ENCODE results near the gene PLA2G4F.

The PLA2G4F gene

DNA sequence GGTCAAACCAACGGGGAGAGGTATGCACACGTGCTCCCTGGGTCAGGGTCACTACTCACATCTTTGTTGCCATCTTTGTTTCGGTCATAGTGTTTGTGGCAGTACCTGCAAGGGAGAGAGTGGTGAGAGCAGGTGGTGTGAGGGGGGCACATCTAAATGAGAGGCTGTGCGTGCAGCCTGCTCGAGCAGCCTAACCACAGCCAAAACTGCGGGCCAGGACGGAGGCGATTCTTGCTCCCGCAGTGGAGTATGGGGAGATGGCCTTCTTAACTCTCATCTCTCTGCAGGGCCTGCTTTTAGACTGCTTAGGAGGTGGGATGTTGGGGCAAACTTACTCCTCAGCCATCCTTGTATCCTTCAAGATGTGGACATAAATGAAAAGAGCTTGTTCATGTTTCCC is 6.9 kb upstream of the PLA2G4F start:
- DNase-seq = no peak

DNA sequence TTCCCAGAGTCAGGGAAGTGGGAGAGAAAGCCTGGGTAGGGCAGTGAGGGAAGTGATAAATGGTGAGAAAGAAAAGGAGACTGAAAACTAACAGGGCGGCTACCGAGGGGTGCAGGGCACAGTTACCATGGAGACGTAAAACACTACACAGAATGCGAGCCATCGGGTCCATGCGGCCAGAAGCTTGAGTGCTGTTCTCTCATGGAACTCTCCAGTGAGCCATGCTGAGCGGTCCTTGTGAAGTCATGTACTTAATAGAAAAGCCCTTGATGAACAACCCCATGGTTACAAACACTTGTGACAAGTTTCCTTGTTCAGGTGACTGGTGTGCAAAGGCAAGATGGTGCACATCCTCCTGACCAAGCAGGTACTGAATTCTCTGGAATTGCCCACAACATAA is 3.7 kb upstream of the PLA2G4F start:
- DNase-seq = no peak

DNA sequence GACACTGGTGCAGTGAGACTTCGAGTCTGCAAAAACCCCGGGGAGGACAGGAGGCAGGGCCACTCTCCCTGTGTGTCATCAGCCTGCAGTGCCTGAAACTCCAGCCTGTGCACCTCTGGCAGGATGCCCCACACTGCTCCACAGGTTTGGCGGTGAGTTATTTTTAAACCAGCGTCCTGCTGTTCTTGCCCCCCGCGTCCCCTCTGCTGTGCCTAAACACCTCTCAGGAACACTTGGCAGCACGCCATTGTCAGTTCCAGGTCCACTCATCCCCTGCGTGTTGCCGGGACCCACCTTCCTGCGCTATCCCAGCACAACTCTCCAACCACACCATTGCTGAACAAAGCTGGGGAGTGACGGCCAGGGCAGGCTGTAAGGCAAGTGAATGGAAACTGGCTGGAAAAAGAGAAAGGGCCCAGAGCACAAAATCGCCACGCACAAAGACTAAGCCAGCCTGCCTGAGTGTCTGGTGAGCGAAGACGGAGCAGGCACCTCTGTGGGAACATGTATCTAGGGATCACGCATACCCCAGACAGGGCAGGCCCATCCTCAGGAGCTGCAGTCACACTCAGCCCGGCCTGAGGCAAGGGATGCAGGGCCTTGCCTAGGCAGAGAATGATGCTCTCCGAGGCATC is 3.1 kb upstream of the PLA2G4F start:
- DNase-seq = no peak

DNA sequence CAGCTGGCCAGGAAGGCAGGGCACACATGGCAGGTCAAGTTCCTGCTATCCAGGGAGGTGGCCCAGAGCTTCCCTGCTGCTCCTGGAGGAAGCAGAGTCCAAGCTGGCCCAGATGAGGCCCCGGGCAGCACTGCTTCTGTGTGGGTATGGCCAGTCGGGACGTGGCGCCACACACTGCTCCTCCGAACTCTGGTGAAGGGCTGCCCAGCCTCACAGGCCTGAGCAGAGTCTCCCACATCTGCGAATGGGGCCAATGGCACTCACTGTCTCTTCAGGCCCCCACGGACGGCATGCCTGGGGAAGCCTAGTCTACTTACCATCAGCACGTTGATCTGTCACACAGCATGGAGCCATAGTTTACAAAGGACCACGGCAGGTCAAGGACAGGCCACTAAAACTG is 2.5 kb upstream of the PLA2G4F start:
- no peak for DNase-seq

DNA sequence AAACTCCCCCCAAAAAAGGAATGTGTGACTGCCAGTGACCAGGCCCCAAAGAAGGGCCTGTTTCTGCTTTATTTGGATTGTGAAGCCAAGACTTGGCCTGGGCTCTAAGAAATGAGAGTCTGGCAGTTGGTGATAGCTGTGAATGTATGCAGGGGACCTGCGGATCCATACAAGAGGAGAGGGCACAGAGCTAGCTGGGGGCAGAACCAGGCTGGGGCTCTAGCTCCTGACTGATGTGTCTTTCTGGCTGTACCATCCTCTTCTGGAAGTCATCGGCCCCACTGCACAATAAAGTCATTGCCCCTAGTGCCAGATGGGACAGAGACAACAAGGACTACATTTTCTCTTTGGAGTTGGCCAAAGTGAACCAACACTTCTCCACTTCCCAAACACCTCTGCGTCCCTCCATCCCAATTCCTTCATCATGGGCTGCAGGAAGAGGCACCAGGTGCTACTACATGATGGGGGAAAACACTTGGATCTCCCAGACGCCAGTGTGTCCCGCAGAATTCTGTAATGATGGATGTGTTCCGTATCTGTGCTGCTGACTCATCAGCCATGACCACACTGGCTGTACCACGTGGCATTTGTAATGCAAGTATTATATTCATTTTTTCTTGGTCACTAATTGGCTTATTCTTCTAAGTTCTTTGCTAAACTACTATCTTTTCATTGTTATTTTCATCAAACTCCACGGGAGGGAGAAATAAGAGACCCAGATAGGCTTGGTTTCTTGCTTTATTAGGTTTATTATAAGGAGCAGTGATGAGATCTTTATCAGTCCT is 1.7 kb upstream of the PLA2G4F start:
- DNase-seq = no peak

DNA sequence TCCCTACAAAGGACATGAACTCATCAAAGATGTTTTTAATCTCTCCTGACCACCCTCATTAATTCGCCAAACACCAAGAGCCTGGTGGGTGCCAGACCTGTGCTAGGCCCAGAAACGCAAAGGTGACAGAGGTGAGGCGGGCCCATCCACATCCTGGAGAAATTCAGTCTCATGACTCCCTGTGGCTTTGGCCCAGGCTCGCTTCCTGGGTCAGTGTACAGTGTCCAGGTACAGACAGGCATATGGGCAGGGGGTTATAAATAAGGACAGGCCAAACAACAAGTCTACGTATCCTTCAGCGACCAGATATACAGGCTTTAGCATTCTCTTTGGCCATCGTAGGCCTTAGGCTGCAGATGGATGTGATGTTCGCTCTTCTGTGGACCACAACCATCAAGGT is 945 bp upstream of the PLA2G4F start:
- no peak for DNase-seq

DNA sequence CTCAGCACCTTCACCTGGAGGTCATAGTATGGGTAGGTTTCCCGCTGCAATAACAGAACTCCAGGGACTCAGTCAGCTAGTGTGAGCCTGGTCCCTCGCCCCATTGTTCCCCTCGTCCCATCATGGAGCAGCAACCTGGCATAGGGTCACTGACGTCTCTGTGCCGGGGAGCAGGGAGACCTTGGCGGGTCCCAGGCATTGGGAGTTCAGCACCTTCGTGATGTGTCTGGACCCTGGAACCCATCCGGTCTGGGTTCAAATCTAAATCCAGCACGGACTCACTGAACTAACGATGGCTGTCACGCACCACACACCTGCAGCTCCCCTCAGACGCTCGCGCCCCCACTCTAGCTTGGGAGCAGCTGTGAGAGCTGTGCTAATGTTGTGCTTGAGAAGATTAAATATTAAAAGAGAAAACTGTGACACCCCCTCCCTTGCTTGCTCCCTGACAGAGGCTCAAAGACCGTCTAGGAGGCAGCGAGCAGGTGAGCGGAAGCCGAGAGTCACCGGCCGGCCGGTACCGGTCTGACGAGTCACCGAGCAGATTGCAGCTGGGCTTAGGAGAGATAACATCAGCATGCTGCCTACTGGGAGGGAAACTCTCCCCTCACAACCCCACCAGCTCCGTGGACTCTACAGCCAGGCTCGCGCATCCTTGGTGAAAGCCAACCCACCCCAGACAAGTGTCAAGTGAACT is 742 bp downstream of the PLA2G4F start:
- DNase-seq = no peak

DNA sequence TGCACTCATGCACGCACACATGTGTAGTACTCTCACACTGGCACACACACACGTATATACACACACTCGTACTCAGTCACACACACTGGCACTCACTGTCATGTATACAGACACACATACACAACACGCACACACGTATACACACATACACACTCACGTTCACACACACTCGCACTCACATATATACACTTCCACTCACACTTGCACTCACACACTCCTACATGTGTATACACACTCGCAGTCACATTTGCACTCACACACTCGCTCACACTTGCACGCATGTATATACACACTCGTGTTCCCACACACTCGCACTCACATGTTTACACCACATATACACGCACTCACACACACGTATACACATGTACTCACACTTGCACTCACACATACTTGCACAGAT is 1.5 kb downstream of the PLA2G4F start:
- DNase-seq = no peak

DNA sequence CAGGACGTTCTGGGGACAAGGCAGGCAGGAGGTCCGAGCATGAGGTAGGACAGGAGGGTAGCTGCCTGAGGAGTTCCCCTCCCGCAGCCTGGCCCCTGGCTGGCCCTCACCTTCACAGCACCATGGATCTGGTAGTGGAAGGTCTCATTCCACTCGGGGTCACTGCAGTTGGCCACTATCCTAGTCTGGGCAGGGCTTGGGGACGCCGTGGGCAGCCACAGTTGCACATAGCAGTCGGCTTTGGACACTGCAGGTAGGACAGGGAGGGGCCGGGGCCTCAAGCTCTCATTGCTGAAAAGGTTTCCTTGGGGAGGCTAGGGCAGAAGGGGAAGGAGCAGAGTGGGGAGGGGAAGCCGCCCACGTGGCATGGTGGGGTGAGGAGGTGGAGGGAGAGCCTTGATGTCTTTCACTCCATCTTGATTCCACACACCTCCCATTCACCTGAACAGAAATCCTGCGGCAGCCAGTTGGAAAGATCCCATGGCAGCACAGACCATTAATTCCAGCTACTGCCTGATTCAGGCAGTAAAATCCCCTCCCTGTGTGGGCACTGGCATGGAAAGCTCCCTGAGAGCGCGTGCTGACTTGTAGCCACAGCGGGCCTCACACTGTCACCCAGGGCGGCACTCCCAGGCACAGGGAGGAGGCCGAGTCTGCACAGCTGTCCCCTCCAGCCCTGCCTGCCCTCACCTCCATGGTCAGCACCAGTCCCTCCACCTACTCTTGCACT is 2.1 kb downstream of the PLA2G4F start:
- DNase-seq = no peak

DNA sequence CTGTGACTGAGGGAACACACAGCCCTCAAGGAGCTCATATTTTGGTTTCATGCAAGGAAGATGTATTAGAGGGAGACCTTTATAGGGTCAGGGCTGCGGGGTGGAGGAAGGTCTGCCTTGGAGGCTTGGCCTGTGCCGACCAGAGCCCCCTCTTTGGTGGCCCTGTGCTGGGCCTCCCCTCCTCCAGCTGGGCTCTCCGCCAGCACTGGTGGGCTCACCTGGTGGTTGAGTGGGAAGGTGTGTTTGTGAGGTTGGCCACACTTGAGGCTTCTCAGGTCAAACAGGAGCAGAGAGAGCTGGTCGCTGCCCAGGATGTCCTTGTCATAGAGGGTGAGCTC is 2.6 kb downstream of the PLA2G4F start:
- no peak for DNase-seq

DNA sequence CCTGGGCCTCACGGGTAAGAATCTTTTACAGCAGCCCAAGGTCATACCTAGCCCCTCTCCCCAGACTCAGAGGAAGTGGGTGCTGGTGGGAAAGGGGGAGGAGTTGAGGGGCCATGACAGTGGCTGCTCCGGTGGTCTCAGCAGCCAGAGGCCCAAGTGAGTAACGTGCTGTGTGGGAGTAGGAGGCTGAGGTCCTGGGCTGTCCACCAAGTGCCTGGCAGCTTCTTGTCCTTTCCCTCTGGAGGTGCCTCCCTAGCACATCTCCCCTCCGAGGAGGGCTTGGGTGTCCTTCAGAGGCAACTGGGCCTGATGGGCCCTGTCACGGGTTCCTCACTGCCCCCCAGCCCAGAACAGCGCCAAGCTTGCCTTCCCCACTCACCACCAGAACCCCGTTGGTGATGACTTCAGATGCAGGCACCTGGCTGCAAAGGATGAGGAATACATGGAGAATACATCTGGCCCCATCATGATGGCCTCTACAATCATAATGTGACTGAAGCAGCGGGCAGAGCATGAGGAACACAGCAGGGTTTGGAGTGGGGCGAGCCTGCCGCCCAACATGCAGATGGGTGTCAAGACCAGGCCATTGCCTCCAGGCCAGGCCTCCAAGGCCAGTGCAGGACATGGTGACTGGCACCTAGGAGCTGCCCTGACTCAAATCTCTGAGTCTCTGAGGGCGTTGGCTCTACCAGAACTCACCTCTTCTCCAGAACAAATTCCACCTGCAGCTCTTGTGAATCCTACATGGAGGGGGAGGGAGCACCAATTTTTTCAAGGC is 3.3 kb downstream of the PLA2G4F start:
- DNase-seq = no peak

DNA sequence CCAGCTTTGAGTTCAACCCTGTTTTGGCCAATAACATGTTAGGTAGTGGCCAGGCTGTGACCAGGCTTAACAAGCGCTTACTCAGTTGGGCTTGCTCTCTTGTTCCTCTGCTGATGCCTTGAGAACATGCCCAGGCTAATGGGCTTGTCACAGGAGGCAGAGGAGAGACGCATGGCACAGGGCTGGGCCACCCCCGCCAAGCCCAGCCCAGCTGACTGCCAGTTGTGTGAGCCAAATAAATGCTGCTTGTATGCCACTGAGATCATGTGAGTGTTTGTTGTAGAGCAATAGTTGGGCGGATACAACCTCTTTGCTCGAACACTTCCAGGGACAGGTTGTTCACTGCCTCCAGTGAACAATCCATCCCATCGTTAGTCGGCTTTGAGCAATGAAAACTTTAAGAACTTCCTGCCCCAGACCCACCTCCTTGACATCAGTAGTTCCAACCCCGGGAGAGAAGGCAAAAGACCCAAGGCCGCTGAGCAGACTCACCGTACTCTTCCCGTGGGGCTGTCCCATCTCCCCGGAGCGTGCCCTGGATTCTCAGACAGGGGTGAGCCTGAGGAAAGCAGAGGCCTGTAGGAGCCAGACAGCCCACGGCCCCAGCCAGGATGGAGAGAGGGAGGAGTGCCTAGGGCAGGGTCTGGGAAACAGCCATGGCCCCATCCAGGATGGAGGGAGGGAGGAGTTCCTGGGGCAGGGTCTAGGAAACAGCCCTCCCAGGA is 4.1 kb downstream of the PLA2G4F start:
- DNase-seq = no peak

DNA sequence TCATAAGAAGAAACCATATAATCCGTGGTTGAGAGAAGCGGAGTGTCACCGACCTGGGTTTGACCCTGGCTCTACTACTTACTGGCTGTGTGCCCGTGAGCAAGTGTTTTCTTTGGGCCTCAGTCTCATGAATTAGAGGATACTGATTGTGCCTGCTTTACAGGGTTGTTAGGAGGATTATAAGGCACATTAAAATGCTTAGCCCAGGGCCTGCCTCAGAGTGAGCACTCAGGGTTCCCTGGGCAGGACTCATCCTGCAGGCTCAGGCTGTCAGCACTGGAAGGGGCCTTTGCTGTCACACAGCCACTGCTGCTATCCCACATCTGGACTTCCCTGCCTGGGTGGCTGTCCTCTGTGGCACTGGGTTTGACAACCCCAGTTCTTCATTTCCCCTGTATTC is 4.7 kb downstream of the PLA2G4F start:
- DNase-seq = no peak

DNA sequence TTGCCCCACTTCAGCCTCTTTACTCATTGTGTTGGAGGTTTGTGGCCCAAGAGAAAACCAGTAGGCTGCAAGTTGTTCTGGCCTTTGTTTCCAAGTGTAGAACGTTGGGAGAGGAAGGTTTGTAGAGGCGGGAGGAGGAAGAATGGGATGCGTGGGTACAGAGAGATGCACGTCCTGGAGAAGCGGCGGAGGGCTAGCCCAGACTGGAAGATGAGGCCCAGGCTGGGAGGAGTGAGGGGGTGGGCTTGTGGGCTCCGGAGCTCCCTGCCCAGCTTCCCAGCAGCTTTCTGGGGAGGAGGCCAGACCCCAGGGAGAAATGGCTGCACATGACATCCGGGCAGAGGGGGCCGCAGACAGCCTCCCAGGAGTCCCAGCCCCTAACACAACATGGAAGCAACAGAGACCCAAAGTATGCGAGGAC is 5.3 kb downstream of the PLA2G4F start:
- DNase-seq = no peak

DNA sequence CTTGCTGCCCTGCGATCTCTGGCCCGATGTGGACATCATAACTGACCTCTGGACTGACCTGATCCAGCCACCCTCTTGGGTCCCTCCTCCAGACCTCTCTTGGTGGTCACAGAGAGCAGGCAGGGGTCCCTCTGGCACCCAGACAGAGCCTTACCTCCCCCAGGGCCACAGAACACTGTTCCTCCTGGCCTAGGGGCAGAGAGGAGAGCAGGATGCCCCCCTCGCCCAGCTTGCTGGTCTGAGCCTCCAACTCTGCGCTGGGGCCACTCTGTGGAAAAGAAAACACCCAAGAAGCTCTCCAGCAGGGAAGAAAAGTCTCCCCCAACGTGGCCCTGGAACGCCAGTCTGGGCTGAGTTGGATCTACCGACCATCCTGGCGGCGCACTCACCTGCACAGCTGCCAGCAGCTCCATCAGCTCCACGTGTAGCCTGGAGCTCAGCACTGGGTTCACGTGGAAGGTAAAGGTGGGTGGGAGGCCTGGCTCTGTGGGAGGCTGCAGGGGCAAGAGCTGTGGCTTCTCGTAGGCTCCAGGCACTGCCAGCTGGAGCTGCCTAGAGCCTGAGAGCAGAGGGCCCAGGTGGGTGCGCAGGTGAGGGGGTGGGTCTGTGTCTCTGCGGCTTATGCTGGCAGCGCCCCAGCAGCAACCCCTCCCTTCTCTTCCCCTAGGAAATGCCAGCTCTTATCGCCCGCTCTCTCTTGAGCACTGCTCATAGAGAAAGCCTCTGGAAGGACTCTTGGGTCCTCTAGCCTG is 6.0 kb downstream of the PLA2G4F start:
- no peak for DNase-seq

DNA sequence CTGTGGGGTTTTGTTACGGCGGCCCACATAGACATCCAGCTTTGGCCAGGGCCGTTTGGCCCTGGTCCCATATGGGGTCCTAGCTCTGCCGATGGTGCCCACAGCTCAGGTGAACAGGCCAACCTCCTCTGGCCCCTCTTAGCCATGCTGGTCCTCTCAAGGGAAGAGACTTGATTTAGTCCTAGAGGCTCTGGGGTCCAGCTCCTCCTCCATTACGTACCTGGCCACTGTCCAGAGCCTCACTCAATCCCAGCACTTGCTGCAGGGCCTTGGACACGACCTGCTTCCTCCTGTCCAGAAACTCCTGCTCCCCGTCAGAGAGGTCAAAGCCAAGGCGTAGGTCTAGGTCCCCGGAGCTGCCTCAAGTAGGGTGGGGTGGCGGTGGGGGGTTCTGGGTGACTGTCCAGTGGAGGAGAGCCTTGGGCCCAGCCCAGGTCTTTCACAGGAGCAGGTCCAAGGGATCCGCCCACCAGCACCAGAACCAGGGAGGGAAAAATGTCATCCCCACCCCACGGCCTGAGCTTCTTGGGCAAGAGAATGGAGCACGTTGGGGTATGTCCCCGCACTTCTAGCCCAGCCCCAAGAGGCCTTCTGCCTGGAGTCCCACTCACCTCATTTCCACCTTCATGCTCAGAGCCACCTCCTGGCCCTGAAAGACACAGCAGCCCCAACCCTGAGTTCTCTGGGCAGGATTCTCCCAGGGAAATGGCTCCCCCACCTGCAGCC is 6.8 kb downstream of the PLA2G4F start:
- DNase-seq = no peak

DNA sequence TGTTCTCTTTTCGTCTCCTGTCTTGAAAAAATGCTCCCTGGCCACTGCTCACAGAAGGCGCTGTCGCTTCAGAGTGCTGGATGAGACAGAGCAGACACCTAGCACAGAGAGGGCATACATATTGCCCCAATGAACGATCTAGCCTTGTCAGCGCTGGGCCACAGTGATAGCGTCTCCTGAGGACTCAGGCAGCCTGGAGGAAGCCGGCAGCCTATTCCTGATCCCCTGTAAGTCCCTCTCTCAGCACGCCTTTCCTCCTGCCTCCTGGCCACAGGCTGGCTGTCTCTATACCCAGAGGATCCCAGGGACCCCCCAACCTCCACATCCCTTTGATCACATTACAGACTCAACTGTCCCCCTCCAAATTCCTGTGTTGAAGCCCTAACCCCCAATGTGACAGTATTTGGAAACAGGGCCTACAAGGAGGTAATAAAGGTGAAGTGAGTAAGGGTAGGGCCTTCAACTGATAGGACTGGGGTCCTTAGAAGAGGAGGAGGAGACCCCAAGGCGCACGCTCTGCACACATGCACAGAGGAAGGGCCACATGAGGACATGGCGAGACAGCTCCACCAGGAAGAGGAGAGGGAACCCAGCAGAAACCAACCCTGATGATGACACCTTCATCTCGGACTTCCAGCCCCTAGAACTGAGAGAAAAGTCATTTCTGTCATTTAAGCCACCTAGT is 7.5 kb downstream of the PLA2G4F start:
- no peak for DNase-seq

DNA sequence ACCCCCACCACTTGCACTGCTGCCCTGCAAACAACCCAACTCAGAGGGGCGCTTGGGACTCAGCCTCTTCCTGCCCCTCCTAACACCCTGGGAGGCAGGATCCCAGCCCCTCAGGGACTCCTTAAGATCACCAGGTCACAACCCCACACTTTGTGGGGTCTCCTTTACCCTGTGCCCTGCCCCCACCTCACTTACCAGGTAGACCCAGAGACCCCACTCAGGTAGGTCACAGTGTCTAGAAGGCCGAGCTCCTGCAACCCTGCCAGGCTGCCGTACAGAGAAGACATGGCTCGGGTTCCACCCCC is 9.1 kb downstream of the PLA2G4F start:
- no peak for DNase-seq

DNA sequence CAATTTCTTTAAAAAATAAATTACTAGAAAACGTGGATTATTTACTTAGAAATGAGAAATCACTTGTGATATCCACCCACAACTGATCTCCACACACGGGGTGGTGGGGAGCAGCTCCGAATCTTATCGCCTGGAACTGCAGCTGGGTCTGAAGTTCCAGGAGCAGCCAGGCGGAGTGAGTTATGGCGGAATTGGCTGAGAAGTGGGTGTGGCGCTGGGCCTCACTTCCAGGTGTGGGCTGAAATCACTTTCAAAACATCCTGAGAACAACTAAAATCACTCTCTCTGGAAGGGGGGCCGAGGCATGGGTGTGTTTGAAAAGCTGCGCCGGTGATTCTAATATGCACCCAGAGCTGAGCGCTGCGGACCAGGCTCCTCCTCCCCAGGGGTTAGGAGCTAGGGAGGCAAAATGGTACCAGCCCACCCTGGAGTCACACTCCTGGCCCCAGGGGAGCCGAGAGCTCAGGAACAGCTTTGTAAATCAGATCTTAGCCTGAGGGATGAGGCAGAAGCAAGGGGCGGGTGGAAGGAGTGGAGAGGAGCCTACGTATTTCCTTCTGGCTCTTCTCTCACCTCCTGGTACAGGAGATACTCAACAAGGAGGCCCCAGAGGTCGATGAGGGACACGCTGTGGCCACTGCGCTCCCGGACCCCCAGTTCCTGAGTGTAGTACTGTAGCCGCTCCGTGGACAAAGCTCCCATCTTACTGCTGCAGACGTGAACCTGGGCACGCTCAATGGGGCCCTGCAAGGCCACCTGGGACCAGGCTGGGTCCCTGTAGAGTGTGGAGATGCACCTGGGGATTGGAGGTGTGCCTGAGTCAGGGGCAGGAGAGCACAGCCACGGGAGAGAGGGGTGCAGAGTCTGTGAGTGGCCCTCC is 9.6 kb downstream of the PLA2G4F start:
- DNase-seq = no peak
